ENCODE results near the gene TSEN2. TPM values are rescaled to one million over a fixed set of nuclear protein-coding genes. Genes with fewer than 3 reads are reported as not detected.

The TSEN2 gene
- total RNA-seq, 2 donors from 2014 or later: 13.7 to 21.1 TPM

DNA sequence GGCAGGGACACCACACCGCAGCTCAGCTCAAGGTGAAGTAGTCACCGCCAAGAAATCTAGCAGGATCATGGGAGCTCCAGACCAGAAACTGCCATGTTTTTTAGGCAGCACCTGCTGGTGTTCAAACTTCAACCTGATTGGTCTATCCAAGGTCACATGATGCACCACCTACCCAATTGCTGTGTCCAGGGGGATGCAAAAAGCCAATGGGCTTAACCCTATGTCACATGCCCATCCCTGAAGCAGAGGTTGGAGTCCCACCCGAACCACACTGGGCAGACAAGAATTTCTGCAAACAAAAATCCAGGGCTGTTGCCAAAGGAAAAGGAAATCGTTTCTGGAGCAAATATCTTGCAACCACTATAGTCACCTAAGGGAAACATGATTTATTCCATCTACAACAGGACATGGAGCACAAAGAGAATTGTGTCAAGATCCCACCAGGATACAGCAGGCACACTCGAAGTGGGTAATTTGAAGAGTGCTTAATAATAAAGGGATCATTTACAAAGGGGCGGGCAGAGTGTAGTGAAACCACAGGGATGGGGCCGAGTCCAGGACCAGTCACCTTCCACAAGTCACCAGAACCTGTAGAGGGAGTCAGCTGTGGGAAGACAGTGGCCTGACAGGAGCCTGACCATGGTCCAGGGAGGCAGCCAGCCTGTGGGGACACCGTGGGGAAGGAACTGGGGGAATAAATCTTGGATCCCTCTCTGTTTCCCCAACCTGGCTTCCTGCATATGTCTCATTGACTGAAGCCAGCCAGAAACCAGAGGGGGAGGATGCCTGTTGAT, 34.2 kb upstream of the TSEN2 start:
- H3K9ac ChIP-seq (ENCODE audit: low read depth in 2 of 2, low read length in 2 of 2): no peak overlapping the region
- H3K27me3 ChIP-seq: no peaks in the 10 kb centered on the region
- peaks cover 6% of the 10 kb centered on the region for H3K4me1 ChIP-seq
- H3K36me3 ChIP-seq: no peaks in the 10 kb centered on the region
- no peak overlapping the region for H3K4me3 ChIP-seq
- H3K27ac ChIP-seq: no peak overlapping the region
- DNase-seq: no peak
- intact Hi-C loops (cut with DNase I): no loop called here
- TF ChIP-seq, protein P1, sequence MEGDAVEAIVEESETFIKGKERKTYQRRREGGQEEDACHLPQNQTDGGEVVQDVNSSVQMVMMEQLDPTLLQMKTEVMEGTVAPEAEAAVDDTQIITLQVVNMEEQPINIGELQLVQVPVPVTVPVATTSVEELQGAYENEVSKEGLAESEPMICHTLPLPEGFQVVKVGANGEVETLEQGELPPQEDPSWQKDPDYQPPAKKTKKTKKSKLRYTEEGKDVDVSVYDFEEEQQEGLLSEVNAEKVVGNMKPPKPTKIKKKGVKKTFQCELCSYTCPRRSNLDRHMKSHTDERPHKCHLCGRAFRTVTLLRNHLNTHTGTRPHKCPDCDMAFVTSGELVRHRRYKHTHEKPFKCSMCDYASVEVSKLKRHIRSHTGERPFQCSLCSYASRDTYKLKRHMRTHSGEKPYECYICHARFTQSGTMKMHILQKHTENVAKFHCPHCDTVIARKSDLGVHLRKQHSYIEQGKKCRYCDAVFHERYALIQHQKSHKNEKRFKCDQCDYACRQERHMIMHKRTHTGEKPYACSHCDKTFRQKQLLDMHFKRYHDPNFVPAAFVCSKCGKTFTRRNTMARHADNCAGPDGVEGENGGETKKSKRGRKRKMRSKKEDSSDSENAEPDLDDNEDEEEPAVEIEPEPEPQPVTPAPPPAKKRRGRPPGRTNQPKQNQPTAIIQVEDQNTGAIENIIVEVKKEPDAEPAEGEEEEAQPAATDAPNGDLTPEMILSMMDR (IDR thresholded peaks at IDR 0.05): no peak
- H3K9me3 ChIP-seq: no peaks in the 10 kb centered on the region

DNA sequence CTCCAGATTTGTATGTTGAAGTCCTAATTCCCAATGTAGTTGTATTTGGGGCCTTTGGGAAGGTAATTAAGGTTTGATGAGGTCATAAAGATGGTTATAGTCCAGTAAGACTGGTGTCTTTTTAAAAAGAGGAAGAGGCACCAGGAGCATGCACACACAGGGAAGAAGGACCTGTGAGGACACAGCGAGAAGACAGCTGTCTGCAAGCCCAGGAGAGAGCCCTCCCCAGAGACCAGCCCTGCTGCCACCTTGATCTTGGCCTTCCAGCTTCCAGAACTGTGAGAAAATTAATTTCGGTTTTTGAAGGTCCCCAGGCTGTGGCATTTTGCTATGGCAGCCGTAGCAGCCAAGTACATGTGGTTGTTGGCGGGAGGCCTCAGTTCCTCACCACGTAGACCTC, 32.8 kb upstream of the TSEN2 start:
- peaks cover 6% of the 10 kb centered on the region for H3K4me1 ChIP-seq
- no peak overlapping the region for H3K9ac ChIP-seq (ENCODE audit: low read depth in 2 of 2, low read length in 2 of 2)
- H3K27ac ChIP-seq: no peak overlapping the region
- H3K4me3 ChIP-seq: no peak overlapping the region
- TF ChIP-seq, protein P1 (IDR thresholded peaks at IDR 0.05): no peak
- no peaks in the 10 kb centered on the region for H3K9me3 ChIP-seq
- intact Hi-C loops (cut with DNase I): no loop called here
- no peaks in the 10 kb centered on the region for H3K27me3 ChIP-seq
- no peaks in the 10 kb centered on the region for H3K36me3 ChIP-seq
- no peak for DNase-seq

DNA sequence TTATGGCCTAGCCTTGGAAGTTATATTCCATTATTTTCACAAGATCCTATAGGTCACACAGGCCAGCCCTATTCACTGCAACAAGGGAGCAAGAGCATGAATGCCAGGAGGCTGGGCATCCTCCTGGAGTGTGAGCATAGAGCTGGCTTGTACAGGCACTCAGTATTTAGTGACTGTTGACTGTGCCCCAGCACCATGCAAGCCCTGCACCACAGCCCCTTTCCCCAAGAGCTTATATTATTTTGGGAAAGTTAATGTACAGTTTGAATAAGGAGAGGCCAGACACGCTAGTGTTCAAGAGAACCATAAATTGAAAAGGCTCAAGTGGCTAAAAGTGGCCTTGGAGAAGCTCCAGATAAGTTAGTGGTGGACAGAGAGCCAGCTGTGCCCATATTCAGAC, 32.3 kb upstream of the TSEN2 start:
- no peak overlapping the region for H3K27ac ChIP-seq
- TF ChIP-seq, protein P1 (IDR thresholded peaks at IDR 0.05): no peak
- H3K9ac ChIP-seq (ENCODE audit: low read depth in 2 of 2, low read length in 2 of 2): no peak overlapping the region
- no peaks in the 10 kb centered on the region for H3K9me3 ChIP-seq
- H3K36me3 ChIP-seq: no peaks in the 10 kb centered on the region
- H3K27me3 ChIP-seq: no peaks in the 10 kb centered on the region
- intact Hi-C loops (cut with DNase I): no loop called here
- H3K4me3 ChIP-seq: no peak overlapping the region
- no peak for DNase-seq
- H3K4me1 ChIP-seq: peaks cover 6% of the 10 kb centered on the region

DNA sequence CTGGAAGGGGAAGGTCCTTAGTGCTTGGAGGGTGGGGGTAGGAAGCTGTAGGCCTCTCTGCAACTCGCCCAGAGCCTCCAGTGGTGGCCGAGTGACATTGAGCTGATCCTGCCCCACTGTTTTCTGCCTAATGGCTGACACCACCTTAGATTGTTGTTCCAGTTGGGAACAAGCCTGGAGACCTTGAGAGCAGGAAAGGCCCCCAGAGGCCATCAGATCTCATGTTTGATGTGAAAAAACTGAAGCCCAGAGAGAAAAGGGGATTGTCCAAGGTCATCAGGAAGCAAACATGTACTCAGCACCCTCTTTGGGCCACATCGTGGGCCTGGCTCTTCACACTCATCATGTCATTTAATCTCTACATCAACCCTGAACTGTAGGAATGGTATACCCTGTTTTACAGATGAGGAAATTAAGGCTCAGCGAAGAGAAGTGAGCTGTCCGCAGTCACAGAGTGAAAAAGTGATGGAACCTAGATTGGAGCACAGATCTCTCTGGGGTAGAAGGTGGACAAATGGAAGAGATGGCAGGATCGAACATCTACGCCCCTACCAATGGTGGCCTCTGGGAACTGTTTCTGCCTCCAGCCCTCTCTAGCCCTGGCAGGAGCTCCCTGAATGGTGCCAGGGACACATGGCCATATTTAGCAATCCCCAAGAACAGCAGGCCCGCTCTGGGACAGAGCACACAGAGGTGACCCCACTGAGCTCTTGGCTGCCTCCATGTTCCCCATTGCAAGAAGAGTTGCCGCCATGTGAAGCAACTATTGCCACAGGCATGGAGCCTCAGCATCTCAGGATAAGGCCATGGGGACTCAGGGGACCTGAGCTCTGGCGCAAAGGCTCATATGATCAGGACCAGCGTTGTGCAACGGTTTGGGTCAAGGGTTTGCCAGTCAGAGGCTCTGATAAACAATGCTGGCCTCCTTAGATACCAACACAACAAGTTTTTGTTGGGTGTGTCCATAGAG, 31.6 kb upstream of the TSEN2 start:
- Histone ChIP-seq H3K9me3 (no peaks in the 10 kb centered on the region), H3K27me3 (no peaks in the 10 kb centered on the region), H3K4me1 (peaks cover 2% of the 10 kb centered on the region), H3K36me3 (no peaks in the 10 kb centered on the region), H3K9ac (ENCODE audit: low read depth in 2 of 2, low read length in 2 of 2) (no peak overlapping the region), H3K27ac (no peak overlapping the region), H3K4me3 (no peak overlapping the region)
- TF ChIP-seq, protein P1 (IDR thresholded peaks at IDR 0.05): no peak
- intact Hi-C loops (cut with DNase I): no loop called here
- DNase-seq: no peak

DNA sequence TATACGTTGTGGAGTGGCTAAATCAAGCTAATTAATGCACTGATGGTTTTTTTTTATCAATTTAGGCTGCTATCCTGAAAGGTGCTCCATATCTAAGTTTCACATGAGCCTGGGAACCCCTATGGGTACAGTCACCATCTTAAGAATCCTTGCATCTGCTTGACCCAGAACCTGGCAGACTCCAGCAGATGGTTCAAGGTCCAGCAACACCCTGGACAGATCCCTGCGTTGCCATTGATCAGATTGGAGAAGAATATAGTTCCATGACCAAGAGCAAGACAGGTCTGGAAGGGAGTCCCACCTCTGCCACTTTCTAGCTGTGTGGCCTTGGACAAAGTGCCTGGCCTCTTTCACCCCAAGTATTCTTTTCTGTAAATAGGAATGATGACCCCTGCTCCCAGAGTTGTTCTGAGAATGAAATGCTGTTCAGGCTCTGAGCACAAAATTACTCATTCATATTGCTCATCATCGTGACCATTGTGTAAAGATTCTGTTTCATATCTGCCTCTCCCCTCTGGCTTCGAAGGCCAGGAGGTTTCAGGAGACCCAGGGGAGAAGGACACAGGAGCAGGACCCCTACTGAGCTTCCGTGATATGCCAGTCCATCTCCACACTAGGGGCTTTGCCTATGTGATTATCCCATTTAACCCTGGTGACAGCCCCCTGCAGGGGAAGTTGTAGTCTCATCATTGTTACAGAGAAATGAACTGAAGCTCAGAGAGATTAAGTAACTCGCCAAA, 30.0 kb upstream of the TSEN2 start:
- intact Hi-C loops (cut with DNase I): no loop called here
- Histone ChIP-seq H3K9me3 (no peaks in the 10 kb centered on the region), H3K36me3 (no peaks in the 10 kb centered on the region), H3K4me1 (peaks cover 3% of the 10 kb centered on the region), H3K4me3 (no peak overlapping the region), H3K27me3 (no peaks in the 10 kb centered on the region), H3K27ac (no peak overlapping the region), H3K9ac (ENCODE audit: low read depth in 2 of 2, low read length in 2 of 2) (no peak overlapping the region)
- no peak for DNase-seq
- TF ChIP-seq, protein P1 (IDR thresholded peaks at IDR 0.05): no peak
